Measurements from ENCODE around the gene CHD5.

CHD5 gene

DNA sequence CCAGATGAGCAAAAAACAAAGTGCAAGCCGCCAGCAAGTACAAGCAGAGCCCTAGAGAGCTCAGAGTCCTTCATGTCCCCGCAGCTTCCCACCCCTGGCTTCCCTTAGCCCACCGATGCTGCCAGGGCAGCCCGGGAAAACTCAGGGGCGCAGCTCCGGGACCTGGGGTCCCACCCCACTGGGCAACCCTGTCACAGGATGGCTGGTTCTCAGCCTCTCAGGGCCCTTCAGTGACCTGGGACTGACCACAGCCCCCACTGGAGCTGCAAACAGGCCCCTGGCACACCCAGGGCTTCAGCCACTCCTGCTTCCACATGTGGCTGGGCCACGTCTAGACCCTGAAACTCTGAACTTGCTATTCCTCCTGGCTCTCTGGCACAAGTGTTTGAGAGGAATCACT is 49.5 kb downstream of the CHD5 start:
- H3K4me3 ChIP-seq (ENCODE audit: low read depth, low read length), result no peak overlapping the region
- in situ Hi-C loops (cut with HindIII; ENCODE audit: low sequenced_read_pairs), result no loop called here
- no peak for DNase-seq (ENCODE audit: low read depth, low spot score)
- no peak for TF ChIP-seq CTCF (IDR thresholded peaks at IDR 0.05; ENCODE audit: low read depth, low read length)

- in situ Hi-C loops (cut with HindIII; ENCODE audit: low sequenced_read_pairs), result no loop called here
- no peak overlapping the region for H3K4me3 ChIP-seq (ENCODE audit: low read depth, low read length)
- DNase-seq (ENCODE audit: low read depth, low spot score), result no peak
- no peak for TF ChIP-seq CTCF (IDR thresholded peaks at IDR 0.05; ENCODE audit: low read depth, low read length)
Observed at GRCh38 chr1:6130036-6130435, 50.1 kb downstream of the CHD5 start.

DNA sequence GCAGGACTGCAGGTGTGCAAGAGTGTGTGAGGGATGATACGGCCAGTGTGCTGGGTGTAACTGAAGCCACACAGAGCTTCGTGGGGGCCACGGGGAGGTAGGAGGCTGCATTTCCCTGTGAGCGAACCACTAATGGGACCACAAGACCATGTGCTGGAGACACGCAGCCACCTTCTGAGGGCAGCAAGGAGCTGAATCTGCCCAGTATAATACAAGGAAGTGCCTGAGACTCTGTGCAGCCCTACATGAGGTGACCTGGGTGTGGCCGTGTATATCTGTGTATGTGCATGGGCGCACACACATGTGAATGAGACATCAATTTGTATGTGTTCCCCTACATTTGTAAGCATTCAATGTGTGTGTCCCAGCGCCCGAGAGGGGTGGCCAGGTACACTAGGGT is 50.8 kb downstream of the CHD5 start:
- in situ Hi-C loops (cut with HindIII; ENCODE audit: low sequenced_read_pairs), result no loop called here
- no peak overlapping the region for H3K4me3 ChIP-seq (ENCODE audit: low read depth, low read length)
- no peak for TF ChIP-seq CTCF (IDR thresholded peaks at IDR 0.05; ENCODE audit: low read depth, low read length)
- no peak for DNase-seq (ENCODE audit: low read depth, low spot score)

- in situ Hi-C loops (cut with HindIII; ENCODE audit: low sequenced_read_pairs), result no loop called here
- H3K4me3 ChIP-seq (ENCODE audit: low read depth, low read length), result no peak overlapping the region
- TF ChIP-seq CTCF (IDR thresholded peaks at IDR 0.05; ENCODE audit: low read depth, low read length), result no peak
- no peak for DNase-seq (ENCODE audit: low read depth, low spot score)
Observed at GRCh38 chr1:6128276-6129081, 51.6 kb downstream of the CHD5 start.

- peak; percentile 37 for DNase-seq (ENCODE audit: low read depth, low spot score)
- TF ChIP-seq CTCF (IDR thresholded peaks at IDR 0.05; ENCODE audit: low read depth, low read length), result no peak
- H3K4me3 ChIP-seq (ENCODE audit: low read depth, low read length), result no peak overlapping the region
- in situ Hi-C loops (cut with HindIII; ENCODE audit: low sequenced_read_pairs), result no loop called here
Observed at GRCh38 chr1:6127587-6128163, 52.4 kb downstream of the CHD5 start.

DNA sequence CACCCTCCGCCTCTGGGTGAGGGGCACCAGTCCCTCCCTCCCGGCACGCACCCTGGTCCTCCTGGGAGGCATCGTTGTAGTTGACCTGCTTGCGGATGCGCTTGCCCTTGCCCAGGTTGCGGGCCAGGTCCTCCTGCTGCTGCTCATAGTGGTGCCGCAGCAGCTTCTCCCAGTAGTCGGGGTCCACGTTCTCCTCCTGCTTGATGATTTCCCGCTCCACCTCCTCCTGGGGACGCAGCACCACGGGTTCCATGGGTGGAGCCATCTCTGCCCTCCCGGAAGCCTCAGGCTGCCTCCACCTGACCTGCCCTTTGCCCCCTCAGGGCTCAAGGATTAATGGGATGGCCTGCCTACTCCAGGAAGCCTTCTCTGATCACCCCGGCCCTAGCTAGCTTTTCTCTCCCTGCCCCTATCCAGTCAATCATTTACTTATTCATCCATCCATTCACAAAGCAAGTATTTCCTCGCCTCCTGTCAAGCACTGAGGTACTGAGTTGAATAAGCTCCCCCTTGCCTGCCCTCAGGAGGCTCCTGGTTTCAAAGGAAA is 53.5 kb downstream of the CHD5 start:
- TF ChIP-seq CTCF (IDR thresholded peaks at IDR 0.05; ENCODE audit: low read depth, low read length), result no peak
- H3K4me3 ChIP-seq (ENCODE audit: low read depth, low read length), result no peak overlapping the region
- in situ Hi-C loops (cut with HindIII; ENCODE audit: low sequenced_read_pairs), result no loop called here
- DNase-seq (ENCODE audit: low read depth, low spot score), result no peak

All from astrocyte of the spinal cord (primary cell).